Activated CD4-positive, alpha-beta memory T cell treated with anti-CD3 and anti-CD28 coated beads, Interleukin-2, amount 10 ng/mL, durations not matched to agents 7 days and 5 days (primary cell): ENCODE results near the gene RNF169. TPM values are rescaled to one million over a fixed set of nuclear protein-coding genes. Genes with fewer than 3 reads are reported as not detected.

ENCODE experiments used
- CTCF ChIA-PET: fragments of 350-600 bp; sonication (Branson Sonifier 250); formaldehyde crosslinking; loops from one replicate; lab custom pipeline; 2021; ENCODE audit warnings: antibody characterized with exemption, inconsistent platforms; lab: Charles Lee
- POLR2A ChIA-PET: fragments of 350-600 bp; sonication (Branson Sonifier 250); formaldehyde crosslinking; loops from one replicate; lab custom pipeline; 2021; ENCODE audit warnings: antibody characterized with exemption; lab: Charles Lee
- DNase-seq: peaks from one replicate; pipeline ENCODE4 v3.0.0-alpha.2; 2020
- H3K27ac Mint-ChIP-seq: one replicate; pipeline ENCODE4 v1.8.0; 2021; ENCODE audit warnings: mild to moderate bottlenecking, mixed read lengths
- H3K27me3 Mint-ChIP-seq: one replicate; pipeline ENCODE4 v1.8.0; 2021; ENCODE audit warnings: mixed read lengths
- H3K36me3 Mint-ChIP-seq: one replicate; pipeline ENCODE4 v1.8.0; 2021; ENCODE audit warnings: low read depth, mixed read lengths
- H3K4me1 Mint-ChIP-seq: one replicate; pipeline ENCODE4 v1.8.0; 2021; ENCODE audit warnings: mixed read lengths
- H3K4me3 Mint-ChIP-seq: one replicate; pipeline ENCODE4 v1.8.0; 2021; ENCODE audit warnings: mild to moderate bottlenecking, mixed read lengths
- H3K9me3 Mint-ChIP-seq: one replicate; pipeline ENCODE4 v1.8.0; 2021; ENCODE audit warnings: mixed read lengths
- total RNA-seq, 2 experiments: library from RNA; stranded (reverse); gene quantifications; one replicate each; pipeline ENCODE4 v1.2.3, GENCODE V29; 2021

RNF169 gene
- total RNA-seq, 2 experiments from 2014 or later = 18.6 to 19.1 TPM

DNA sequence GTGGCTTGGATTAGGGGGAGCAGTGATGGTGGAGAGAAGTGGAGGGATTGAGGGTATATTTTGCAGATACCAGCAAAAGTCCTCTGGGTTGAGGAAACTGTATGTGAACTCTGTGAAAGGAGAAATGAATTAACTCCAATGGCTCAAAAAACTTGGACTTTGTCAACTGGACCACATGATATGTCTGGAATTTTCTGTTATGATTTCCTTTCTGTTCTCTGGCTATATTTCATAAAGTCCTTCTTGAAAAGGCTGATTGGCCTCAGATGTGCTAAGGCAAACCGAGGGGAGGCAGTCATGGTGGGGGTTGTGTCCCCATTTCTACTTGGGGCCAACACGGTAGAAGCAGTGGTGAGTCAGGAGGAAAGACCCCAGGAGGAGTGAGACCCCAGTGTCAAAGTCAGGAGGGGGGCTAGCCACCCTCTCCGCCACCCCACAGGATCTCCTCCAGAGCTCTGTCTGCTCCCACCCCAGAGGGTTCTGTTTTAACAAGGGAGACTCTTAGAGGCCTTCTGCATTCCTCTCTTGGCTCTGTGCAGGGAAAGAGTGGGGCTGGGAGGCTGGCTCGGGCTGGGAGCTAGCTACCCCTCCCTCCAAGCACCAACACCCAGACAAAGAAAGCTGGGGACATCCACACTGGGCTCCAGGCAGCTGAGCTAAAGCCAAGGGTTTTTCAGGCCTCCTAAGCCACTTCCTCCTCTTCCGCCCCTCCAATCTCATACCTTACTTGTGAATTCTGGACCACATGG, 31.3 kb upstream of the RNF169 start:
- Mint-ChIP-seq H3K36me3 (no peaks in the 10 kb centered on the region), H3K4me3 (no peak overlapping the region), H3K4me1 (no peaks in the 10 kb centered on the region), H3K27me3 (peaks cover 4% of the 10 kb centered on the region), H3K9me3 (no peaks in the 10 kb centered on the region), H3K27ac (no peak overlapping the region)
- POLR2A ChIA-PET = no interaction called here
- no peak for DNase-seq
- CTCF ChIA-PET = interaction anchor here (1.2 to 2.8 kb wide), 3 partner anchors 9 to 22 kb away, joined by 3 to 12 read pairs (median 4); no protein-coding TSS in a partner anchor

GRCh38 chr11:74719011-74719410, 29.6 kb upstream of the RNF169 start:
- Mint-ChIP-seq H3K4me3 (no peak overlapping the region), H3K9me3 (no peaks in the 10 kb centered on the region), H3K27me3 (peaks cover 15% of the 10 kb centered on the region), H3K27ac (no peak overlapping the region), H3K36me3 (no peaks in the 10 kb centered on the region), H3K4me1 (no peaks in the 10 kb centered on the region)
- ChIA-PET POLR2A (no interaction called here), CTCF (no interaction called here)
- DNase-seq = no peak

DNA sequence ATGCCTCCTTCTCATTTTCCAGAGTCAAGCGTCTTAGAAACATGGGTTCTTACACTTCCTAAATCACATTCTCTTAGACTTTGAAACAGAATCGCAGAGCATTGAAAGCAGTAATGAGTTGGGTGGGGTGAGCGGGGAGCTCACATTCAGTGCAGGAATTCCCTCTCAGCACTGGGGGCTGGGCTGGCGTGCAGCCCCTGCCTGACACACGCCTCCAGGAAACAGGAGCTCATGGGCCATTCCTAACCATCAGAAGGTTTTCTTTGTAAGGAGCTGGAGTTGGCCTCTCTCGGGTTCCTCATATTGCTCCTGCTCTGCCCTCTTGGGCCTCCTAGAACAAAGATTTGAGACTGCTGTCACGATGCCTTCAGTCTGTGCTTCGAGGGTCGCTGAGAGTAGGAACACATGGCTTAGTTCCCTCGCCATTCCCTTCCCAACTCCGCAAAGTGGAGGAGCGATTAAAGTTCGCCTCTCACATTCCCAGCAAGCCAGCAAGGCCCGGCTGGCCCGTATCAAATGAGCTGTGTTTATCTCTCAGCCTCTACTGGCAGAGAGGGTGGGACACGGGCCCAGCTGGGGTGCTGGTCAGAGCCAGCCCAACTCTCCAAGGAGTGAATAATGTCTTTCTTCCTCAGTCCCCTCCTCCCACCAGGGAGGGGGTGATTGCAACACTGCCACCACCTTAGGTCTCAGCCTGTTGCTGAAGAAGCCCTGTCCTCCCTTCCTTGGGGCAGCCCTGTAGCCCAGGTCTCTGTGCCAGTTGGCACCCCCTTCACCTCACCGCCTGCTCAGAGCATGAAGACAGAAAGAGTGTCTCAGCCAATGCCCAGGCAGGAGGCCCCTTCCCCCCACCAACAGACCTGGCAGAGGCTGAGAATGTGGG, 27.8 kb upstream of the RNF169 start:
- no peak for DNase-seq
- H3K27me3 Mint-ChIP-seq = peaks cover 26% of the 10 kb centered on the region
- H3K27ac Mint-ChIP-seq = no peak overlapping the region
- no peaks in the 10 kb centered on the region for H3K36me3 Mint-ChIP-seq
- ChIA-PET POLR2A (no interaction called here), CTCF (interaction anchor here (1.4 kb wide), 1 partner anchor 18 kb away, joined by 5 read pairs; no protein-coding TSS in a partner anchor)
- no peaks in the 10 kb centered on the region for H3K9me3 Mint-ChIP-seq
- H3K4me3 Mint-ChIP-seq = no peak overlapping the region
- H3K4me1 Mint-ChIP-seq = no peaks in the 10 kb centered on the region

GRCh38 chr11:74721479-74721835, 27.2 kb upstream of the RNF169 start:
- CTCF ChIA-PET = no interaction called here
- no peak overlapping the region for H3K27ac Mint-ChIP-seq

DNA sequence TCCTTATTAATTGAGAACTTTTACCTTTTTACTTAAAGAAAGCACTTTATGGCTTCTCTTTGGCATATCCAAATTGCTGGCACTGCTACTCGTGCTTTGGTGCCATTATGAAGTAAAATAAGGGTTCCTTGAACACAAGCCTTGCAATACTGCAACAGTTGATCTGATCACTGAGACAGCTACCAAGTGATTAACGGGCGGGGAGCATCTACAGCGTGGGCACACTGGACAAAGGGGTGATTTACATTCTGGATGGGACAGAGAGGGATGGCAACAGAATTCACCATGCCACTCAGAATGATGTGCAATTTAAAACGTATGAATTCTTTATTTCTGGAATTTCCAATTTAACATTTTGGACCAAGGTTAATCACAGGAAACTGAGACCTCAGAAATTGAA, 25.1 kb upstream of the RNF169 start:
- H3K27me3 Mint-ChIP-seq = peaks cover 31% of the 10 kb centered on the region
- no peak for DNase-seq
- CTCF ChIA-PET = no interaction called here
- no peaks in the 10 kb centered on the region for H3K36me3 Mint-ChIP-seq
- no peaks in the 10 kb centered on the region for H3K4me1 Mint-ChIP-seq
- H3K9me3 Mint-ChIP-seq = no peaks in the 10 kb centered on the region
- no peak overlapping the region for H3K27ac Mint-ChIP-seq
- POLR2A ChIA-PET = no interaction called here
- H3K4me3 Mint-ChIP-seq = no peak overlapping the region

More at GRCh38 chr11:74721479-74721835, 27.2 kb upstream of the RNF169 start:
- no peaks in the 10 kb centered on the region for H3K9me3 Mint-ChIP-seq
- POLR2A ChIA-PET = no interaction called here
- no peaks in the 10 kb centered on the region for H3K36me3 Mint-ChIP-seq
- no peak for DNase-seq
- peaks cover 24% of the 10 kb centered on the region for H3K27me3 Mint-ChIP-seq
- no peak overlapping the region for H3K4me3 Mint-ChIP-seq
- H3K4me1 Mint-ChIP-seq = no peaks in the 10 kb centered on the region

DNA sequence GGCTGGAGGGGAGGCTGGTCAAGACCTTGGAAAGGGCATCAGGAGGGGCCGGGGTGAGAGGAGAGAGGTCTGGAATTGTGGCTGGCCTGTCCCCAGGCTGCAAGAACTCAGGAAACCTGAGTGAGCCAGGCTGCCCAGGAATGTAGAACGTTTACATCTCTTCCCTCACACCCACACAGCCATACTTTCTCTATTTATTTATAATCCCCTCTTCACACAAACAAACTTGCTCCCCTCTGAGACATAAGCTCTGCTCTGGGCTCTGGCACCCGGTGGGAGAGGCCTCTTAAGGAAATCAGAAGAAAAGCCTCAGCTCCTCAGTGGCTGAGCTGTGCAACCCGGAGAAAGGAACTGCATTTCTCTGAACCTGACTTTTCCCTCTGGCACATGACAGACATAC, 22.9 kb upstream of the RNF169 start:
- Mint-ChIP-seq H3K4me1 (peaks cover under 1% of the 10 kb centered on the region), H3K27ac (no peak overlapping the region), H3K36me3 (no peaks in the 10 kb centered on the region), H3K4me3 (no peak overlapping the region), H3K9me3 (no peaks in the 10 kb centered on the region), H3K27me3 (peaks cover 53% of the 10 kb centered on the region)
- no peak for DNase-seq
- ChIA-PET POLR2A (interaction anchor here (0.6 to 1.1 kb wide), 2 partner anchors 10 to 323 kb away, joined by 3 to 4 read pairs; no protein-coding TSS in a partner anchor), CTCF (interaction anchor here (0.8 to 3.9 kb wide), 10 partner anchors 9 to 147 kb away, joined by 3 to 50 read pairs (median 6); no protein-coding TSS in a partner anchor)

DNA sequence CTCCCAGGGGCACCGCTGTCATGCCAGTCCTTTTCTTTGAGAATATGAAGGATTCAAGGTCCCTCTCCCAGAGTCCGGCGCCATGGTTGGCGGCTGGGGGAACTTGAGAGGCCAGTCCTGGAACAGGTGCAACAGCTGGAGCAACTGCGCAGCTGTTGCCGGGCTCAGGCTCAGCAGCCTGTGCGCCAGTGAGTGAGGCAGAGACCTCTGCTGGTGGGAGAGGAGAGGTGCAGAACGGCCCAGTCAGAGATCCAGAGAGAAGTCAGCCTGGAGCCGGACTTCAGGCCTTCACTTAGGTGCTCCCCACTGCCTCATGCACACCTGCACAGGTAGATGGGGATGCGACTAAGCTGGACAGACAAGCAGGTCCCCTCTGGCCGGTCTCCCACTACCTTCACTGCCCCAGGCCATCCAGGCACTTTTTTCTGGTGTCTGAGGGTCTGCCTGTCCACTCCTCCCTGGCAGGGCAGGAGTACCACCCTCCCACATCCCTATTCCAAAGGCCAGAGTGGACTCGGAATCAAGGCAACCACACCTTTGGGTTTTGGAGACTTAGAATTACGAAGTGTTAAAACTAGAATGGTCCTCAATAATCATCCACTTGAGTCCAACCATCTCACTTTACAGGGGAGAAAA, 22.0 kb upstream of the RNF169 start:
- peak; percentile 61 for DNase-seq
- Mint-ChIP-seq H3K36me3 (no peaks in the 10 kb centered on the region), H3K4me3 (no peak overlapping the region), H3K4me1 (peaks cover 3% of the 10 kb centered on the region), H3K27ac (no peak overlapping the region), H3K27me3 (peaks cover 57% of the 10 kb centered on the region), H3K9me3 (no peaks in the 10 kb centered on the region)
- CTCF ChIA-PET = interaction anchor here (0.7 to 3.9 kb wide), 10 partner anchors 8 to 40 kb away, joined by 3 to 50 read pairs (median 6); no protein-coding TSS in a partner anchor
- POLR2A ChIA-PET = interaction anchor here (1.1 kb wide), 1 partner anchor 9 kb away, joined by 4 read pairs; no protein-coding TSS in a partner anchor

DNA sequence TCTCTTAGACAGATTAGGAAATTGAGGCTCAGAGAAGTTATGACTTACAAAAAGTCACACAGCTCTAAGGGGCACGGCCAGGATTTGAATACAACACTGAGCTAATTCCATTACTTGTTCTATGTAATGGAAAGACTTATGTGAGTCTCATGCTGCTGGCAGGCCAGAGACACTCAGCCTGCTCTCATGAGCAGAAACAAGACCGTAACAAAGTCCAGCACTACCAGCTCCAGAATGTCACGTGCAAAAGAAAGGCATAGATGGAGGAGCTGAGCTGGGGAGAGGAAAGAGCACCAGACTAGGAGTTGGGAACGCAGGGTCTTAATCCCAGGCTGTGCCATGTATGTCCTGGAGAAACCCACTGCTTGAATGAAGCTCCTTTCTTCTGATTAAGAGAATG, 19.3 kb upstream of the RNF169 start:
- no peak for DNase-seq
- POLR2A ChIA-PET = no interaction called here
- H3K27me3 Mint-ChIP-seq = peaks cover 66% of the 10 kb centered on the region
- no peaks in the 10 kb centered on the region for H3K9me3 Mint-ChIP-seq
- H3K4me1 Mint-ChIP-seq = peaks cover 3% of the 10 kb centered on the region
- CTCF ChIA-PET = interaction anchor here (1.6 kb wide), 1 partner anchor 10 kb away, joined by 3 read pairs; no protein-coding TSS in a partner anchor
- H3K27ac Mint-ChIP-seq = no peak overlapping the region
- no peak overlapping the region for H3K4me3 Mint-ChIP-seq
- no peaks in the 10 kb centered on the region for H3K36me3 Mint-ChIP-seq

- H3K27ac Mint-ChIP-seq = no peak overlapping the region
- H3K4me3 Mint-ChIP-seq = no peak overlapping the region
- POLR2A ChIA-PET = no interaction called here
- H3K27me3 Mint-ChIP-seq = peaks cover 65% of the 10 kb centered on the region
- CTCF ChIA-PET = no interaction called here
- DNase-seq = no peak
- H3K4me1 Mint-ChIP-seq = peaks cover 3% of the 10 kb centered on the region
- H3K9me3 Mint-ChIP-seq = no peaks in the 10 kb centered on the region
- no peaks in the 10 kb centered on the region for H3K36me3 Mint-ChIP-seq
Measured at GRCh38 chr11:74730571-74731260, 17.9 kb upstream of the RNF169 start.

GRCh38 chr11:74731301-74732094, 17.2 kb upstream of the RNF169 start, which contains the start of gene CHRDL2:
CHRDL2 (minus strand) TSS chr11:74731426; CDS start chr11:74730888, 538 bp downstream.
- Mint-ChIP-seq H3K4me1 (peaks cover 3% of the 10 kb centered on the region), H3K9me3 (no peaks in the 10 kb centered on the region), H3K4me3 (no peak within 1 kb of the TSS), H3K27me3 (peaks cover 66% of the 10 kb centered on the region), H3K27ac (no peak within 1 kb of the TSS), H3K36me3 (no peaks in the 10 kb centered on the region)
- POLR2A ChIA-PET = no interaction called here
- CTCF ChIA-PET = interaction anchor here (1.7 kb wide), 1 partner anchor 29 kb away, joined by 4 read pairs; no protein-coding TSS in a partner anchor
- no peak for DNase-seq

GRCh38 chr11:74734559-74734925, 14.1 kb upstream of the RNF169 start:
- peaks cover 5% of the 10 kb centered on the region for H3K4me1 Mint-ChIP-seq
- H3K27me3 Mint-ChIP-seq = peaks cover 65% of the 10 kb centered on the region
- H3K9me3 Mint-ChIP-seq = no peaks in the 10 kb centered on the region
- no peak for DNase-seq
- H3K27ac Mint-ChIP-seq = no peak overlapping the region
- no peaks in the 10 kb centered on the region for H3K36me3 Mint-ChIP-seq
- H3K4me3 Mint-ChIP-seq = no peak overlapping the region
- CTCF ChIA-PET = interaction anchor here (2.1 kb wide), 1 partner anchor 9 kb away, joined by 8 read pairs; no protein-coding TSS in a partner anchor
- POLR2A ChIA-PET = interaction anchor here (1.2 kb wide), 1 partner anchor 8 kb away, joined by 4 read pairs; no protein-coding TSS in a partner anchor
